NCI-H446 treated with DMSO at 0.1 percent for 48 hours (cell line): ENCODE measurements around the gene NPAS3.

Experiments used
- DNase-seq: peaks from one replicate; lab custom pipeline; 2025; lab: John Stamatoyannopoulos, UW

Gene NPAS3

DNA sequence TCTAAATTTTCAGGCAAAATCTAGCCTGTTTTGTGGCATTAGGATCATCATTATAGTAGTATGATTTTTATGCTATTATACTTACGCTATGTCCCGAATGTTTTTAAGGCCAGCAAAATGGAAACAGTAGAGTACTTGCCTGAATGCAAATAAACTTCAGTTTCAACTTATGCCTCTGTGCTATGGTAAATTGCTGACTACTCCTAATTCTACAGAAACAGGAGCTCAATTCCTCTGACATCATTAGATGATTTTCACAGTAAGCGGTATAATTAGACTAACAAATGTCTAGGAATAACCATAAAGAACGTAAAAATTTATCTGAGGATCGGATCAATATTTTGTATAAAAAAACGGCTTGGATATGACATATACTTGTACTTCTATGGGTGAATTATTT, 742.2 kb downstream of the NPAS3 start:
- no peak for DNase-seq

DNA sequence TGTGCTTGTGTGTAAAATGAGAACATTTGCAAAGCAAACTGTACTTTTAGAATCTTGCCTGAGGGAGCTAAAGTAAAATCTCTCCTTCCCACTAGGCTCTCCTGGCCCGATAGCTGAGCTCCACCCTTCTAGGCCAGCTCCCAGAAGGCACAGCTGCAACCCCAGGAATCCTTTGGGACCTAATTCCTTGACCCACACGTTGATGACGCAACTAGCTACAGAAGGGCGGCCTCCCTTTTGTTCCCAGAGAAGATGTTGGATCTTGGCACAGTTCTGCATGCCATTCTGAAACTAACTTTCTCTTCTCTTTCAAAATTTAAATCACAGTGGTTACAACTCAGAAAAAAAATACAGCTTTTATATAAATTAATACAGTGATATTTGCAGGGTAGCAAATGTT, 744.1 kb downstream of the NPAS3 start:
- no peak for DNase-seq

DNA sequence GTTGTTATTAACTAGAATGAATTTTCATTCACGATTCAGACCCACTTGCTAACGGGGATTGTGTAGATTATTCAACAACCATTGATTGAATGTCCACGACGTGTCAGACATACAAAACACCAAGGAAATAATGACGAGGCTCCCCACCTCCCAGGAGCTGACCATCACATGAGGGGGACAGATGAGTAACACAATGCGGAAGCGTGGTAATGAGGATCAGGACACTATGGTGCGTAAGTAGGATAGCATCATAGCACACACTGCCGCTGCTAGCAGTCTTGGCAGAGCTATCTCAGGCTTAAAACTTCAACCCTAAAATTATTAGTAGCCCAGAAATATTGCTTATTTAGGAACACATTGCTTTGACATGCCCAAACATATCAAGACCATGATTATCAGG, 746.3 kb downstream of the NPAS3 start:
- DNase-seq, result no peak

DNA sequence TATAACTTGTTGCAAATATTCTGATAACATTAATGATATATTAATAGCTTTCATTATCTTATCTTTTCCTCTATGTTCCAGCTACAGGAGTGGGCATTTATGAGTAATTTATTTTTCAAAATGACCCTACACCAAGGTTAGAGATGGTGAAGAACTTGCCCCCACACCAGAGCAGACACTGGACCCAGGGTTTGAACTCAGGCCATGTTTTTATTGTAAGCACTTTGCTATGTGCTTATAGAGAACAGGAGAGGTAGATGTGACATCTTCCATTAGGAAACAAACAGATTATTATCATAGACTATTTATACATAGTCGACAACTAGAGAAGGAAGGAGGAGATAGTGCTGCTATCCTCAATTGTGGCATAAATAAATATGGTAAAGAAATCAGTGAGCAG, 747.0 kb downstream of the NPAS3 start:
- DNase-seq, result no peak

DNA sequence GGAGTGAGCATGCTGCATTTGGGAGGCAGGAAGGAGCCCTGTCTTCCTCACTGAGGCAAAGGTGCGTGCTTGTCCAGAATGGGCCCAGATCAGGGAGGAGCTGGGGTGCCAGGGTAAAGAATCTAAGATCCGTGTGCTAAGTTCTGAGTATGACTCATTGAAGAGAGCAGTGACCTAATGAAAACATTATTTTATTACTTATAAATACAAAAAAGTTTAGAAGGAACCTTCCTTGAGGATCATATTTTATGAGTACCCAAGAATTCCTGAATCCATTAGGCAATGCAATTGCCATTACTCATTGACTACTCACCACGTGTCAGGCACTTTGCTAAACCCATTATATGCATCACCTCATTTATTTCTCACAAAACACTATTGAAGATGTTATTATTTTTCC, 747.5 kb downstream of the NPAS3 start:
- no peak for DNase-seq

DNA sequence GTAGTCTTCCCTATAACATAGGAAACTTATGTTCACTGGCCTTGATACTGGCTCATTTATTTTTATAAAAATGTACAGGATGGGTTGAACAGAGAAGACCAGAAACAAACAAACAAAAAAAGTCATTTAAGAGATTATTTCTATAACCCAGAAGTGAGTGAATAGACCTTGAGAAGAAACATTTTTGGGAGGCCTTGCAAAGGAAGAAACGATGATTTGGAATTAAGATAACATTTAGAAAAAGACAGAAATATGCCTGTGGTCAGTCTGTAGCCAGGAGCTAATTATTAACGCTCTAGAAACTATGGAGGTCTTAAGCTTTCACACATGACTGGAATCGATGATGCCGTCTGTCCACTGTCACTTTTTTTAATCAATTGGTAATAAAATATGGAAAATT, 748.2 kb downstream of the NPAS3 start:
- DNase-seq, result no peak

DNA sequence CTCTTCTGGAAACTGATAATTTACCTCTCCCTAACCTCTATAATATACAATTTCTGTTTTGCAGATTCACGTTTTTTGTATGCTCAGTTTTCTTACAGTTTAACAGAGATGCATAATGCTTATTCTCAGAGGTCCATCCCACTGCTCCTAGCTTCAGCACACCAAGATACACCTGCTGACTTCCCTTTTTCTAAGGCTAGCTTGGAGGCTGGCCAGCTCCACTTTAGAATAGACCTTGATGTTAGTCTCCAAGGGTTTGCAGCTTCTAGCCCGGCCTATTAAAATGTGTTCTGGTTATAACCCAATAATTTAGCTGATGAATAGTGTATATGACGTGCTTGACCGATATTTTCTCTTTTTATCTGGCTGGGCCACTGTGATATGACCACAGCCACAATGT, 751.0 kb downstream of the NPAS3 start:
- DNase-seq, result no peak

DNA sequence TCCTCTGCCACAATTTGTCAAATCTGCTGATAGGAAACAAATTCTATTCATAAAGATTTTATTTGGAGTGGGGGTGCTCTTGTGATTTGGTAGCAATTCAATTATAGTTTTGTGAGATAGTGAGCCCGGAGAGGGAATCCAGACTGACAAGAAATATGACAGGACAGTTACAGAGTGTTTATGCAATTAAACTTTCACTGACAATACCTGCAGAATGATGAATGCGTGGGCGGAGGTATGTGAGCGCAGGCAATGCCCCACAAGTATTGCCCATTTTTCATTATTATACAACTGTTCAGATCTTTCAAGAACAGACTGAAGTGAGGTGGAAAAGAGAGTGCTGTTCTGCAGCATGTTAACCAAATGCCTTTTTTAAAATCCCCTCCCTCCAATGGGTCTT, 753.2 kb downstream of the NPAS3 start:
- DNase-seq, result no peak

DNA sequence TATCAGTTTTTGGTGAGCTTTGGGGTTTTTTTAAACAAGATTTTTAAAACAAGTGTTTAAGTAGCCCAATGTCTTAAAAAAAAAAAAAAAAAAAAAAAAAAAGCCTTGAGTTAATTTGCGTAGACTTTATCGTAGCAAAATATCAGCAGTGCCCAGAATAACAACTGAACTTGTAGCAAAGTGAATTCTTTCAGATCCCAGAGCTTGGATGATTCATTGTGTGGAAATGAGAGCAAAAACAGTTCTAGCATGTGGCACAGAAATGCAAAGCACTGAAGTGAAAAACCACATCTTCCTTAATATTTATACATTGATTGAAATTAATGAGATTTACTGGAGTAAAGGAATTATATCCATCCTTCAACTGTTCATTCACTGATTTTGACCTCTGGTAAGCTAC, 754.1 kb downstream of the NPAS3 start:
- no peak for DNase-seq

DNA sequence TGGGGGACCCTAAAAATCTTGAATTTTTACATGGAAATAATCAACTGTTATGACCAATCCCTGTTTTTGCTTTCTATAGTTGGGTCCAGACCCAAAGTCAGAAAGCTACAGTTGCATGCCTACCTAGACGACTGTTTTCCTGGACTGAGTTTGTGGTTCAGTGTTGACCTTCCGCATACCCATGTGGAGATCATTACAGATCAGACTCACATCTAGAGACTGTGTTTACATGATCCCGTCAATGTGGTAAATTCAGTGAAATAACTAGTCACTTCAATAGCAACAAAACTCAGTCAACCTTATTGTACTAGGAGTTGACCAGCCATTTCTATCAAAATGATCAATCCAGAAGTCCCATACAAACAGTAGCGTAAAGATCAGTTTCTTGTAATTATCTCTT, 754.6 kb downstream of the NPAS3 start:
- no peak for DNase-seq

DNA sequence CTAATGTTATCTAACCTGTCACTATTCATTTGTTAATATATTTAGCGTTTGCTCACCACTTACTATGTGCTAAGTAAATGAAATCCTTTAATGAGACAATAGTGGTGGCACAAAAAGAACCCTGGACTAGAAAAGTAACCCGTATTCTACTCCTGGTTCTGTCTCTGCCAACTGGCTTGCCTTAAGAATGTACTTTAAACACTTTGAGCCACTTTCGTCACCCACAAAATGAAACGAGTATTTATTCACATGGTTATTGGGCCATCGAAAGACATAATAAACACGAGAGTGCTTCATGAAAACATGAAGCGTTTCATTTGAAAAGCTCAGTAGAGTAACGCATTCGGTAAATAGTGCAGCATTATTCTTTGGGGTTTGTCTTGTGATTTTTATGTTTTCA, 757.5 kb downstream of the NPAS3 start:
- no peak for DNase-seq

DNA sequence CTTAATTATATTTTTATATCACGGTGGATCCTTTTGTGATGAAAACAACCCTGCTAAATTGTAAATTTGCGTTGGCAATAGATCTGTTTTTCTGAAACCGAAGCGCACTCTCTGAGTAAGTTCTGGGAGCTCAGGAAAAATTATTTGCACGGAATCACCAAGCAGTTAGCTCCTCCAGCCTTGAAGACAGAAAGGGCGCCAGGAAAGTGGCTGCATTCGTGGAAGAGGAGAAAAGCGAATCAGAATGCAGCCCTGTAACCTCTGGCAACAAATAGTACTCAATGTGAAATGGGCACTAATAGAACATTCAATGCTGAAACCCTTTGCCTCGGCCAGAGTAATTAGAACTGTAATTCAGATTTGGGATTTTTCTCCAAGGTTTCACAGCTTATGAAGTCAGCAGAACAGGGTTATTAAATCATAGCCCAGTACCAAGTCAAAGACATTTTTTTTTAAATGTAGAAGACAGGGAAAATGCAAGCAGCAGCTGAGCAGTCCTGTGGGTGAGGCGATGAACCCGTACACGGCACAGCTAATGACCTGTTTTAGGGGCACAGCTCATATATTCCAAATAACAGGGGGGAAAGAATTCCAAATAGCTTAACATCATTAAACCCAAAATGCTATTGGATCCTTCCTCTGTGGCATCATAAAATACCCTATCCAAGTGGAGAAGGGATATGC, 760.8 kb downstream of the NPAS3 start:
- no peak for DNase-seq

DNA sequence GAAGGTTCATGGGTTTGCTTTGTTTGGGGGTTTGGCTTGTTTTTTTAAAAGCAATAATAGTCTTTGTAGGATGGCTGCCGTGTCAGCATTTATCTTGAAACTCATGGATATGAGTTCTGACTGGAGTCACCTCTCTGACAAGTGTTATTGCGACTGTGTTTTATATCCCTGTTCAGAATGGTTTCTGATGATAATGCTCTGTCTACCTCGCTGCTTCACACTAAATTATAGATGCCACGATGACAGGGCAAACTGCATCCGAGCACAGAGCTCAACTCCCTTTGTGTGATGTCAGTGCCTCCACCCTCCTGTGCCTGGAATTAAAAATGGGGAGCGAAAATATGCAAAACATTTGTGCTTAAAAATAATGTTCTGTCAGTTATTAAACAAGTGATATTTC, 761.4 kb downstream of the NPAS3 start:
- DNase-seq, result no peak

DNA sequence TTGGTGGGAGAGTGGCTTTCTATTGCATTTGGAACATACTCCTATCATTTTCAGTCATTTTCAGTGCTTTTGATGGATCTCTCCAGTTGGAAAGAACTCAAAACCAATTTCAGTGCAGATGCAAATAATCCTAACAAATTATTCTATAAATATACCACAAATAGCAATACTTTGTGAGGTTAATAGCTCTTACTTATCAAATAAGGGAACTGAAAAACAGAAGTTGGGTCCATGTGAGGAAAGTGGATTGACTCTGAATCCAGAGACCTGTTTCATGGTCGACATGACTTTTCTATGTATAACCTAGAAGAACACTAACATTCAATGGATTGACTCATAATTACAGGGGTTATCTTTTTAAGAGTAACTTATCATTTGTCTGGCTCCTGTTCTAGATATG, 763.6 kb downstream of the NPAS3 start:
- DNase-seq, result no peak

DNA sequence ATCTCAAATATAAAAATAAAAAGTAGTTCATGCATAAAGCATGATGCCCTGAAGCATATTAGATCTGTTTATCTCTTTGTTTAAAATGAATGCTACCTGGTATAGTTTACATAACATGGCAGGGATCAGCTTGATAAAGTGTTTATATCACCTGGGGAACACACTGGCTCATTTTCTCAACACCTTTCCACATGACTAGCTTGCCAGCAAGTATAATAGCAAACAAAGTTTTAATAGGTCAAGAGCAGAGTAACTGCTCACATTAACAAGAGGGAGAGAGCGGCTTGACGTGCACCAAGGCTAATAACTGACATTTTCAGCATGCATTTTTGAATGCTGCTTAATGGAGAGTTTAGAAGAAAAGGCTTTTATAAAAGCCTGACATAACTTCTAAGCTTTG, 765.8 kb downstream of the NPAS3 start:
- no peak for DNase-seq

DNA sequence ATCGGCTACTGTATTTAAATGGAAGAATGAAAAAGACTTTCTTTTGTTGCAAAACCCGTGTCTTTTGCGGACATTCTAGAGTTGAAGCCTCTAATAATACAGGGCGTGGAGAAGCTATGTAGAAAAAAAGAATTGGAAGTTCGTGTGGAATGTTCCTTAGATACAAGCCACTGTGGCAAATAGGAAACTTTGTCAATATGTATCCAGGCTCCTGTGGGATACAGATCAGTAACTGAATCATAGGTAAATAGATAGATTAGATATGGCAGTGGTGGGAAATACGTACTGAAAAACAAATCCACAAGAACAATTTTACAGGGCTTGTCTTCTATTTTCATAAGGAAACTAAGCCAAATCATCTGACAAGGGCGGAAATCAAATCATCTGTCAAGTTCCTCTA, 766.8 kb downstream of the NPAS3 start:
- no peak for DNase-seq

DNA sequence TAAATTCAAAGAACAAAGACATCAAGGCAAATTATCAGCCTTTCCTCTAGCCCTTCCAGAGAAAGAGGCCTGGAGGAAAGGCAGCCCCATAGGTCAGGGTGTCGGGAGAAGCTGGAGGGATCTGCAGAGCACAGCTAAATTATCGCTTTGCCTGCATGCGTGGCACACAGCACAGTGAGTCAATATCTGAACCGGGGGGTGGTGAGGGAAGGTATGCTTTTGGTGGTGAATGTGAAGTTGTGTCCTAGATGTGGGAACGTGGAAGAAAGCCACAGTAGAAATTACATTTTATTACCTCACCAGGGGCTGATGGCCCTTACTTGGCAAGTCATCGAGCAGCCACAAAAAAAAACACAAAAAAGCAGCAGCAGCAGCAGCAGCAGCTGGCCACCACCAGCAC, 769.0 kb downstream of the NPAS3 start:
- no peak for DNase-seq

DNA sequence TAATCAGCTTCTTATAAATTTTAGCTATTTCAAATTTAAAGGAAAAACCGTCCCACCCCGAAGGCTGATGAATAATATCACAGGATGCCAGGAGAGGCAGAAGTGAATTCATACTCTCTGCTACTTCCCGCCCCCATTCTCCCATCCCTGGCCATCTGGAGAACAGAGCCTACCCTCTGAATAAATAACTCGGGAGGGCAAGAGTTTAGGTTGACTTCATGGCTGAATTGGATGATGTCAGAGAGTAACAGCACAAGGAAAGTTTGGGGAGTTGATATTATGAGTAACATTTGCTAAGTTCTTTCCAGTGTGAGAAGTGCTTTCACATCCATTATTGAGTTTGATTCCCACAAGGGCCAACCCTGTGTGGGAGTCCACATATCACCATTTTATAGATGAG, 770.6 kb downstream of the NPAS3 start:
- no peak for DNase-seq

DNA sequence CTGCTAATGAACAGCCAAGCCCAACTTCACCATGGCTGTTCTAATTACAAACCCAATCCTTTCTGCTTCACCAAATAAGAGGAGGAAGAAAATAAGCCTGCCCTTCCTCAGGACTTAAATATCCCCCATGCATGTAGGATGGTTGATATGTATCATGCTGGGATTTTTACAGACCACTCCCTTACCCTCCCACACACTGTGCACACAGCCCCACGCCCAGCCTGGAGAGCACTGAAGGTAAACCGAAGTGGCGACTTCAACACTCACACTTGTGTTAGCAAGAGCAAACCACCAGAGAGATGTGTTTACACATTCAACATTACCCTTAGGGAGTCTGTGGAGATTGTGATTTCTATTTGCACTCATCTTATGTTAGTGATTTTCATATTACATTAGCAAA, 771.0 kb downstream of the NPAS3 start:
- DNase-seq, result no peak

DNA sequence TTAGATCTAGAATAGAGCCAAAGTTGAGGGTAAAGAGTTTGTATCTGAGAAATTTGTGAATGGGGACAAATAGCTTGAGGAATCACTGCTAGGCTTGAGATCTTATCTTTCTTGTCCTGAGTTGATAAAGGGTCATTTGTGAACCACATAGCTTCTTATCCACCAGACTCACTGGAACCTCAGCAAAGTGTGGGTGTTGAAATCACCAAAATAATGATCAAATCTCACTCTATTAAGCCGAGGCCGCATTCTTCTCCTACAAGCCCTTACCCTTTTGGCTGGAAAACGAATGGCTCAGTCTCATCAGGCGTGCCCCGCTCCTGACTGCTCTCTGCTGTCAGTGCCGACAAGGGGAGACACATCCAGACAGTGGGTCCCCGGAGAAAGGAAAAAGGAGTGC, 771.6 kb downstream of the NPAS3 start:
- no peak for DNase-seq

DNA sequence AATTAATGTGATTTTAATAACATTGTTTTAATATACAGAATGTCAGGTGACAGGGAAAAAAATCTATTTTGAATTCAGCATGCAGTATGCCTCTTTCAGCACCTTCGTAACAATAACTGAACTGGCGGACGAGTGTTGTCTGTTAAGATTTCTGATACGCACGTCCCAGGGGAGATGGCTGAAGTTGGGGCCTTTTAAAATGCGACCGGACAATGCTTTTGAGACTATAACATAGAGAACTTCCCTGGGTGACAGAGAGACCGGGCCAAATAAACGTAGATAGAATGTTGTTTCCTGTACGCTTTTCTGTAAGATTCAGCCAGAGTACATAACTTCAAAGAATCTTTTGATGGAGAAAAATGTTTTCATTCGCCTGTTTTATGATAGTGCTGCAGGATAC, 772.5 kb downstream of the NPAS3 start:
- DNase-seq, result no peak

DNA sequence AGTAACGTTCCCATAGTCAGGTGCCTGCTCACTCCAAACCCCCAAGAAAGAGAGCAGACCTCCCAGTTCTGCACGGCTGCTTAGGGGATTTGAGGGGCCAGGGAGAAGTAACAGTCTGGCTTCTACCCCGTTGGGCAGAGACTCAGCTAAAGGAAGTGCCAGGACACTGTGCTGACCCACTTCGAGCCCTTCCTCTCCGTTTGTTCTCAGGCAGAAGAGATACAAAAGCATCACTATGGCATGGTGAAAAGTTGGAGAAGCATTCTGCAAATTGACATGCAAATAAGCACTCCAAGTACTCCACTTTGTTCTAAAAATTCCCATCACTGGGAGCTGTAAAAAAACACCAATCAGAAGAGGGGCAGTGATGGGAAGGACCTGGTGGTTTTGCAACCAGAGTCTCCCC, 773.1 kb downstream of the NPAS3 start:
- DNase-seq, result no peak

DNA sequence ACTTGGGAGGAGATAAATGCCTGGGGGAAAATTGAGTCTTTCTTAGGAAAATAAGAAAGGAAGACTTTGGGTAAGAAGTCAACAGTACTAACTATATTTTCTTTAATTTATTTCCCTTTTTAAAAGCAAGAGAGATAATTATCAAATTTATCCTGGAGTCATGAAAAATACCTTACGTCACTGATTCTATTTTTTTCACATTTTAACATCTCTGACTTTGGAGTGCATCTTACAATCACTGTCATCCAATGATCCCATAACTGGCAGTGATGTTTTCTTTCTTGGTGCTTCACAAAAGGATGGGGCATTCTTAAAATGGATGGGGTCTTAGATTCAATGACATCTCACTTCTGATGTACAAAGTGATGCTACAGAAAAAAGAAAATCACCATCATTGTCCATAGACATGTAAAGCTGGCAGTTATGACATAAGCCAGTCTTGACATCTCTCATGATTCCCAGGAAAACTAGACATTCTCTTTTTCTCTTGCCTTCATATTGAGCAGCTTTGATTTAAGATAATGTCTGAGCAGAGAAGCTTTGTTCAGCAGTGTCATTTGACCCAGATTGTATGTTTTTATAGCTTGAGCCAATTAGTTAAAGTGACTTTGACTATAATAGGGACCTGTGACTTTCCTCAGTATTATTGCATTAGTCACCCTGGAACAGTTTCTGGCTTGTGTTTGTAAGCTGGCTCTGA, 776.0 kb downstream of the NPAS3 start:
- no peak for DNase-seq

DNA sequence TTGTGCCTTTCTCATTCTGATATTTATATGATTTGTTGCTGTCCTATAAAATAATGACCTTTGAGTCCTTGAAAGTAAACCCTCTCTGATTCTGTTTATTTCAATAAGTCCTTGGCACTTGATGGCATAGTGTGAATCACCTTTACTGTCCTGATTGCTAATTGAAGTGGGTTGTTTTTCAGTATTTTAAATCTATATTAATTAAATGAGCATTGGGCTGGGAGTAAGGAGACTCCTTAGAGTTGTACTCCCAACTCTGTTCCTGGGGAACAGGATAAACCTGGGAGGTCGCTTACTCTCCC, 776.5 kb downstream of the NPAS3 start:
- DNase-seq, result no peak
